ENCODE data around the gene XKR7.
"Not testable (repeated sequence)": the region's sequence is repeated elsewhere in the genome, so short reads cannot be mapped to it uniquely, and the experiment has no call there.

XKR7 gene

GRCh38 chr20:31967830-31968249 lies at the start of gene XKR7:
Gene XKR7 (plus strand): TSS chr20:31968151. CDS start chr20:31968176, 25 bp downstream.
- DNase-seq (ENCODE audit: low spot score): peak; percentile 56

GRCh38 chr20:31918466-31919105 lies 49.4 kb upstream of the XKR7 start:
- DNase-seq (ENCODE audit: low spot score): no peak

GRCh38 chr20:31919410-31920155 lies 48.4 kb upstream of the XKR7 start:
- DNase-seq (ENCODE audit: low spot score): no peak

GRCh38 chr20:31920275-31920855 lies 47.6 kb upstream of the XKR7 start:
- no peak for DNase-seq (ENCODE audit: low spot score)

- not testable (repeated sequence) for DNase-seq (ENCODE audit: low spot score)
Observed at GRCh38 chr20:31921480-31921879, 46.5 kb upstream of the XKR7 start.

GRCh38 chr20:31922181-31922580 lies 45.8 kb upstream of the XKR7 start:
- DNase-seq (ENCODE audit: low spot score): no peak

GRCh38 chr20:31922588-31922987 lies 45.4 kb upstream of the XKR7 start:
- no peak for DNase-seq (ENCODE audit: low spot score)

GRCh38 chr20:31923388-31924331 lies 44.3 kb upstream of the XKR7 start:
- DNase-seq (ENCODE audit: low spot score): no peak

- no peak for DNase-seq (ENCODE audit: low spot score)
Observed at GRCh38 chr20:31924561-31924960, 43.4 kb upstream of the XKR7 start.

GRCh38 chr20:31925631-31926030 lies 42.3 kb upstream of the XKR7 start:
- DNase-seq (ENCODE audit: low spot score): no peak

- DNase-seq (ENCODE audit: low spot score): no peak
Observed at GRCh38 chr20:31926493-31926892, 41.5 kb upstream of the XKR7 start.

- no peak for DNase-seq (ENCODE audit: low spot score)
Observed at GRCh38 chr20:31927627-31928159, 40.3 kb upstream of the XKR7 start.

GRCh38 chr20:31929631-31930030 lies 38.3 kb upstream of the XKR7 start:
- not testable (repeated sequence) for DNase-seq (ENCODE audit: low spot score)

- no peak for DNase-seq (ENCODE audit: low spot score)
Observed at GRCh38 chr20:31930779-31931178, 37.2 kb upstream of the XKR7 start.

GRCh38 chr20:31933698-31934097 lies 34.3 kb upstream of the XKR7 start:
- no peak for DNase-seq (ENCODE audit: low spot score)

- DNase-seq (ENCODE audit: low spot score): no peak
Observed at GRCh38 chr20:31934491-31934890, 33.5 kb upstream of the XKR7 start.

- no peak for DNase-seq (ENCODE audit: low spot score)
Observed at GRCh38 chr20:31934968-31935764, 32.8 kb upstream of the XKR7 start.

GRCh38 chr20:31936420-31936819 lies 31.5 kb upstream of the XKR7 start:
- no peak for DNase-seq (ENCODE audit: low spot score)

- DNase-seq (ENCODE audit: low spot score): no peak
Observed at GRCh38 chr20:31937820-31938219, 30.1 kb upstream of the XKR7 start.

- DNase-seq (ENCODE audit: low spot score): no peak
Observed at GRCh38 chr20:31939661-31940060, 28.3 kb upstream of the XKR7 start.

- no peak for DNase-seq (ENCODE audit: low spot score)
Observed at GRCh38 chr20:31943052-31943471, 24.9 kb upstream of the XKR7 start.

All from ecto neural progenitor cell (in vitro differentiated cells).